ENCODE measurements around the gene MRGPRX3. TPM values are rescaled to one million over a fixed set of nuclear protein-coding genes. Genes with fewer than 3 reads are reported as not detected.
"Not testable (repeated sequence)": the region's sequence is repeated elsewhere in the genome, so short reads cannot be mapped to it uniquely, and the experiment has no call there.

The MRGPRX3 gene
- not detected for total RNA-seq
- long read RNA-seq, result 0 reads

- intact Hi-C loops (cut with DNase I, micrococcal nuclease), result no loop called here
- DNase-seq (no peak), ATAC-seq (no peak)
These were observed at the start of gene MRGPRX3 for GRCh38 chr11:18132341-18132740. Gene MRGPRX3, plus strand, starts transcription at chr11:18132571. Its CDS starts 4,632 bp downstream, at chr11:18137203.

- ATAC-seq (no peak), DNase-seq (no peak)
- intact Hi-C loops (cut with DNase I, micrococcal nuclease), result no loop called here
These were observed 44.0 kb upstream of the MRGPRX3 start for GRCh38 chr11:18088366-18088765.

GRCh38 chr11:18088966-18089365 lies 43.4 kb upstream of the MRGPRX3 start:
- DNase-seq (no peak), ATAC-seq (no peak)
- intact Hi-C loops (cut with DNase I, micrococcal nuclease), result no loop called here

- intact Hi-C loops (cut with DNase I, micrococcal nuclease), result no loop called here
- DNase-seq (no peak), ATAC-seq (no peak)
These were observed 40.6 kb upstream of the MRGPRX3 start for GRCh38 chr11:18091731-18092130.

GRCh38 chr11:18093959-18094358 lies 38.4 kb upstream of the MRGPRX3 start:
- intact Hi-C loops (cut with DNase I, micrococcal nuclease), result no loop called here
- DNase-seq (no peak), ATAC-seq (peak; percentile 99)

GRCh38 chr11:18100926-18101656 lies 31.3 kb upstream of the MRGPRX3 start:
- no peak for ATAC-seq
- no peak for DNase-seq
- intact Hi-C loops (cut with DNase I, micrococcal nuclease), result loop anchor here in 1 of 2 donors (10.0 kb wide), 1 partner anchor 86 kb away; the partner anchor contains the start of gene SERGEF

GRCh38 chr11:18105086-18105801 lies 27.1 kb upstream of the MRGPRX3 start:
- peak; percentile 11 for ATAC-seq
- intact Hi-C loops (cut with DNase I, micrococcal nuclease), result loop anchor here in 1 of 2 donors (10.0 kb wide), 1 partner anchor 90 kb away; the partner anchor contains the start of gene SERGEF
- DNase-seq, result no peak

GRCh38 chr11:18105802-18106574 lies 26.4 kb upstream of the MRGPRX3 start, which contains the start of gene SAAL1:
Gene SAAL1, minus strand, starts transcription at chr11:18106082. Its CDS starts 41 bp downstream, at chr11:18106041.
- DNase-seq (peak; percentile 81 to 91), ATAC-seq (peak; percentile 99)
- intact Hi-C loops (cut with DNase I, micrococcal nuclease), result loop anchor here in 1 of 2 donors (10.0 kb wide), 1 partner anchor 91 kb away; the partner anchor contains the start of gene SERGEF

GRCh38 chr11:18106688-18107087 lies 25.7 kb upstream of the MRGPRX3 start:
- intact Hi-C loops (cut with DNase I, micrococcal nuclease), result loop anchor here in 1 of 2 donors (10.0 kb wide), 1 partner anchor 92 kb away; the partner anchor contains the start of gene SERGEF
- no peak for ATAC-seq
- no peak for DNase-seq

- no peak for ATAC-seq
- intact Hi-C loops (cut with DNase I, micrococcal nuclease), result loop anchor here in 1 of 2 donors (10.0 kb wide), 1 partner anchor 93 kb away; the partner anchor contains the start of gene SERGEF
These were observed 24.1 kb upstream of the MRGPRX3 start for GRCh38 chr11:18108254-18108653.

GRCh38 chr11:18111005-18111404 lies 21.4 kb upstream of the MRGPRX3 start:
- ATAC-seq (no peak), DNase-seq (no peak)
- intact Hi-C loops (cut with DNase I, micrococcal nuclease), result loop anchor here in 1 of 2 donors (10.0 kb wide), 1 partner anchor 634 kb away; no protein-coding TSS in a partner anchor

More at GRCh38 chr11:18108254-18108653, 24.1 kb upstream of the MRGPRX3 start:
- no peak for DNase-seq

- DNase-seq (peak; percentile 29 to 47), ATAC-seq (peak; percentile 92)
- intact Hi-C loops (cut with DNase I, micrococcal nuclease), result loop anchor here in 1 of 2 donors (10.0 kb wide), 1 partner anchor 629 kb away; no protein-coding TSS in a partner anchor
These were observed 16.8 kb upstream of the MRGPRX3 start for GRCh38 chr11:18115360-18116127.

- intact Hi-C loops (cut with DNase I, micrococcal nuclease); ATAC-seq; DNase-seq: not testable (repeated sequence)
These were observed 11.0 kb upstream of the MRGPRX3 start for GRCh38 chr11:18121331-18121828.

- ATAC-seq; DNase-seq; intact Hi-C loops (cut with DNase I, micrococcal nuclease): not testable (repeated sequence)
These were observed 1.3 kb upstream of the MRGPRX3 start for GRCh38 chr11:18131115-18131514.

GRCh38 chr11:18135308-18135707 lies 2.9 kb downstream of the MRGPRX3 start:
- DNase-seq (no peak), ATAC-seq (no peak)
- intact Hi-C loops (cut with DNase I, micrococcal nuclease), result no loop called here

- DNase-seq (no peak), ATAC-seq (no peak)
- intact Hi-C loops (cut with DNase I, micrococcal nuclease), result no loop called here
These were observed 4.9 kb downstream of the MRGPRX3 start for GRCh38 chr11:18137186-18137800.

- DNase-seq (no peak), ATAC-seq (no peak)
- intact Hi-C loops (cut with DNase I, micrococcal nuclease), result no loop called here
These were observed 7.8 kb downstream of the MRGPRX3 start for GRCh38 chr11:18140145-18140544.

Measured in left colon (tissue), 2 donors.